ENCODE results near the gene ADAMTS2.

Gene ADAMTS2

GRCh38 chr5:179264783-179265513 is 80.3 kb downstream of the ADAMTS2 start:
- no peak for DNase-seq

GRCh38 chr5:179264053-179264782 is 81.0 kb downstream of the ADAMTS2 start:
- no peak for DNase-seq

GRCh38 chr5:179263391-179264052 is 81.7 kb downstream of the ADAMTS2 start:
- DNase-seq = no peak

GRCh38 chr5:179262126-179262920 is 82.9 kb downstream of the ADAMTS2 start:
- DNase-seq = no peak

- DNase-seq = no peak
Observed at GRCh38 chr5:179261301-179262125, 83.7 kb downstream of the ADAMTS2 start.

GRCh38 chr5:179260324-179261070 is 84.8 kb downstream of the ADAMTS2 start:
- no peak for DNase-seq

GRCh38 chr5:179259731-179260323 is 85.4 kb downstream of the ADAMTS2 start:
- no peak for DNase-seq

GRCh38 chr5:179258922-179259730 is 86.1 kb downstream of the ADAMTS2 start:
- DNase-seq = no peak

GRCh38 chr5:179258001-179258921 is 87.0 kb downstream of the ADAMTS2 start:
- no peak for DNase-seq

- no peak for DNase-seq
Observed at GRCh38 chr5:179257176-179257682, 88.0 kb downstream of the ADAMTS2 start.

GRCh38 chr5:179256328-179257175 is 88.7 kb downstream of the ADAMTS2 start:
- DNase-seq = no peak

GRCh38 chr5:179255527-179256327 is 89.5 kb downstream of the ADAMTS2 start:
- no peak for DNase-seq

GRCh38 chr5:179254638-179255271 is 90.5 kb downstream of the ADAMTS2 start:
- DNase-seq = no peak

- no peak for DNase-seq
Observed at GRCh38 chr5:179253730-179254129, 91.5 kb downstream of the ADAMTS2 start.

GRCh38 chr5:179251276-179251969 is 93.8 kb downstream of the ADAMTS2 start:
- DNase-seq = no peak
